ENCODE results near the gene TXNDC11.

Gene TXNDC11

DNA sequence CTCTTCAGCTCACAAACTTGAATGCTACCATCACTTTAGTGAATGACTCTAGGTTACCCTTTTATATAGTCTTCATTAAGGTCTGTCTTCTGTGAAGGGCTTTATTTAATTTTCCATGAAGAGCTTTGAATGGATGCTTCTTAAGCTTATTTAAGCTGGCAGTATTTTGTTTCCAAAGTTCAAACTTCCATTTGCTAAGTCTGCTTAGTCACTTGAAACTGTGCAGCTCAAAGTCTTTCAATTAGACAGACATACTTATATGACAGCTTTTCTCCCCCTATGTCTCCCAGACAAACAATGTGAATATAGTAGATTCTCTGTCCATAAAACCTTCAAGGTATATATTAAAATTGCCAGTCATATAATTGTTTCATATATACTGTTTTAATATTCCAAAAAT, 23.5 kb downstream of the TXNDC11 start:
- no peak for DNase-seq (ENCODE audit: low read depth)

- DNase-seq (ENCODE audit: low read depth), result no peak
These were observed 24.8 kb downstream of the TXNDC11 start for GRCh38 chr16:11717811-11718210.

DNA sequence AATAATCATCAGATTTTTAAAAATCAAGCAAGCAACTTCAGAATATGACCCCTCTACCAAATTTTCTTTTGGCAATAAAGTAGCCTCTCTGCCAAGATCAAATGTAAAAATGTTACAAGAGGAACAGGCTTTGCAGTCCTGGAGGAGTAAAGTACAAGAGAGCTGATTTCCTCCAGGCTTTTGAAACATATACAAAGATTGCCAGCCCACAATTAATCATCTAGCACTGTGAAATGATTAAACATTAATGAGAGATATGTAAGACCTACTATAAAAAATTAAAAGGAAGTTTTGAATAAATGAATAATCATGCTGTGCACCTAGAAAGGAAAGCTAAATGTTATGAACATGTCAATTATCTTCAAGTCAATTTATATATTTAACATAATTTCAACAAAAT, 26.3 kb downstream of the TXNDC11 start:
- DNase-seq (ENCODE audit: low read depth), result no peak

DNA sequence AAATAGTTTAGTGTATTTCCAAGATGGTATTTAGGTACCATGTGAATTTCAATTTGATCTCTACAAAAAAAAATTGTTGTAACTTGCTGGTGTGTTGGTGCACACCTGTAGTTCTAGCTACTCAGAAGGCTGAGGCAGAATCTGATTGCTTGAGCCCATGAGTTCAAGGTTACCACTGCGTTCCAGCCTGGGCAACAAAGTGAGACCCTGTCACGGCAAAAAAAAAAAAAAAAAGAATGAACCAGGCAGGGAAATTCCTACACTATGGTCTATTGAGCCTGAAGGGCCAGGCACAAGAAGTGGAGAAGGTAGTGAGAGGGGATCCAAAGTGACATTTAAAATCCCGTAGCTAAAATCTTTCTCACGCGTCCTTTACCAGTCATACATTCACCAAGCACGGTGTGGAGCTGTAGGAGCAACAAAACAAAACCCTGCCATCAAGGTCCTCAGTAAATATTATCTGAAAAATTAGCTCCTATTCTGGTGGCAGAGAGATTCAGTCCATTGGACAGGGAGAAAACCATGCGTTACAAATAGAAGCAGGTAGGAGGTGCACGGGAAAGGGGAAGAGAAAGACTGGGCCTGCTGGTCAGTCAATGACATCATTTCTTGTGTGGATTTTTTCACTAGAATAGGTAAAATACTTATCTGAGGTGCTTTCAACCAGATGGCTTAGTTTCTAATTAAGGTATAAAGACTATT, 27.3 kb downstream of the TXNDC11 start:
- no peak for DNase-seq (ENCODE audit: low read depth)

GRCh38 chr16:11712122-11712521, 30.5 kb downstream of the TXNDC11 start:
- no peak for DNase-seq (ENCODE audit: low read depth)

DNA sequence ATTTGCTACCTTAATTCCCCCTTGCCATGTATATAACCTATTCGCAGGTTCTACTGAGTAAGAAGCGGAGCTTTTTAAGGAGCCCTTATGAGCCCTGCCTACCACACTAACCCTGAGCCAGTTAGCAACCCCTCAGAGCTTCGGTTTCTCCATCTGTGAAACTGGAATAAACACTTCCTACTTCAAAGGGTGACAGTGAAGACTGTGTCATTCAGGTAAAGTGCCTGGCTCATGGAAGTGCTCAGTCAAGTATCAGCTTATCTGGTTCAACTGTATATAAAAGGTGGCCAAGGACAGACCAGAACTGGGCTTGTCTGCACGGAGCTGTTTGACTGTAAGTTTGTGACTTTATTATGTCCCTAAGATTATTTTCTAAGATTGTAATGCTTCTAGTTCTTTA, 31.0 kb downstream of the TXNDC11 start:
- no peak for DNase-seq (ENCODE audit: low read depth)

DNA sequence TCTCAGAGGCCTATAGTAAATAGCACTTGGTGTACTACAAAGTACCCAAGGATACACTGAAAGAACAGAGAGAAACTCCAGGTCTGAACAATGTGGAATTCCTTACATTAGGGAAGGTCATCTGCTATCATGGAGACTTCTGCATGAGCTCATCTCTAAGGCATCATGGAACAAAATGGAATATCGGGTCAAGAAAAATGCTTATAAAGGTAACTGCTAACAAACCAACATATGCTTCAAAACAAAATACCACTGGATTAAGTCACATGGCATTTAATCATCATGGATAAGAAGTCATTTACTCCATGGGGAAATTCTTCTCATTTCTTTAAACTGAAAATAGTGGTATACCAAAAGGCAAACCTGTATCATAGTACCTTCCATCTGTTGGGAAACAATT, 34.2 kb downstream of the TXNDC11 start:
- DNase-seq (ENCODE audit: low read depth), result no peak

DNA sequence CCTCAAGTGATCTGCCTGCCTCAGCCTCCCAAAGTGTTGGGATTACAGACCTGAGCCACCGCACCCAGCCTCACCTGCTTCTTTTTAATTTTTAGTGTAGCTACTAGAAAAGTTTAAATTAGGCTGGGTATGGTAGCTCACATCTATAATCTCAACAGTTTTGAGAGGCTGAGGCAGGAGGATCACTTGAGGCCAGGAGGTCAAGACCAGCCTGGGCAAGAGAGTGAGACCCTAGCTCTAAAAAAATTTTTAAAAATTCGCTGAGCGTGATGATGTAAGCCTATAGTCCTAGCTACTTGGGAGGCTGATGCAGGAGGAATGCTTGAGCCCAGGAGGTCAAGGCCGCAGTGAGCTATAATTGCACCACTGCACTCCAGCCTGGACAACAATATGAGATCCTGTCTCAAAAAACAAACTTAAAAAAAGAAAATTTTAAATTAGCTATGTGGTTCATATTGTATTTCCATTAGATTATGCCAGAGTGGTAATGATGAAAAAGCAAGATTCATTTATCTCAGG, 34.9 kb downstream of the TXNDC11 start:
- no peak for DNase-seq (ENCODE audit: low read depth)

DNA sequence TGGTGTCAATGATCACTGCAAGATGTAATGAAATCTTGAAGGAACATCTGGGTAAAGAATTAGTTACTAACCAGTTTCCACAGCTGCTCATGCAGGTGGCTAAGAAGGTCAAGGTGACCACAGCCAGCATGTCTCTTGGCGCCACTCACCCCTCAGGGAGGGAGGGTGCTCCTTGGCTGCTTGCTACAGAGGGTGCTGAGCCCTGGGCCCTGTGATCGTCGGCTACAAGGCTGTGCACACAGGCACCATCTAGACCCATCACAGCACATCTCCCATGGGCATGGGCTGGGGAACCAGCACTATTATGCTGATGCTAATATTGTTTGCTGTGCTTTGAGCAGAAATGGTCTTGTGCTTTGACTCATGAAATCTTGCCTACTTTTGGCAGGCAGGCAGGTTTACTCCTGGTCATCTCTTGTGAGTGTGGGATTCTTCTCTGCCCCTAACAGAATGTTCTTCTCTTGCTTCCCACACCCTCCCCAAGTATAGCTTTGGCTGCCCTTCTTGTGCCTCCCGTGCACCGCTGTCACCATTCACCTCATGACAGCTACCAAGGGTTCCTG, 36.4 kb downstream of the TXNDC11 start:
- no peak for DNase-seq (ENCODE audit: low read depth)

DNA sequence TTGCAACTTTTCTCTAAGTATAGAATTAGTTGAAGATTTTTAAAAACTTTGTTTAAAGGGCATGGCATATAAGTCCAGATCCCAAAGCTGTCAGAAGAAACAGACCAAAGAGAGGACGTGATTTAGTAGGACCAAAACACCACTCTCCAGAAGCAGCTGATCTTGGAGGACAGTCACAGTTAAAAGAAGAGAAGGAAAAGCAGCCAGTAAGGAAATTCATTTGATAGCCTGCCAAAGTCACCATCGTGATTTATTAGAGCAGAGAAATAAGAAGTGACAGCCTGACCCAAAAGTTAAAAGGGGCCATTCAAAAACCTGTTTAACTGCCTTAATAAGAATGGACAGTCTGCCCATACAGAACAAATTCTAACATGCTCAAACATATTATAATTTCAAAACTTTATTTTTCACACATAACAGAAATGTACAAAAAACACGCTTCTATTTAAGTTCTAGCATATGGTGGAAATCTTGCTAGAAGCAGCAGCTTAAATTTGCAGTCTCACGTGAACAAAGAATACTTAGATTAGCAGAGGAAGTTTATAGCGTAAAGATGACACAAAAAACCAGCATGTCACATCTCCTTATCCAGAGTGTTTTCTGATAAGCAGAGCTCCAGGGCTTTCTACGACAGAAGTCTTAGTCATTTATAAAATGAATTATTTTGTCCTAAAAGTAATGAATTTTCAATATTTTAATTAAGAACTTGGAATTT, 37.2 kb downstream of the TXNDC11 start:
- DNase-seq (ENCODE audit: low read depth), result no peak

GRCh38 chr16:11700264-11701029, 42.2 kb downstream of the TXNDC11 start:
- DNase-seq (ENCODE audit: low read depth), result no peak

- DNase-seq (ENCODE audit: low read depth), result no peak
These were observed 43.3 kb downstream of the TXNDC11 start for GRCh38 chr16:11699234-11699894.

GRCh38 chr16:11698271-11698689, 44.4 kb downstream of the TXNDC11 start:
- DNase-seq (ENCODE audit: low read depth), result no peak

DNA sequence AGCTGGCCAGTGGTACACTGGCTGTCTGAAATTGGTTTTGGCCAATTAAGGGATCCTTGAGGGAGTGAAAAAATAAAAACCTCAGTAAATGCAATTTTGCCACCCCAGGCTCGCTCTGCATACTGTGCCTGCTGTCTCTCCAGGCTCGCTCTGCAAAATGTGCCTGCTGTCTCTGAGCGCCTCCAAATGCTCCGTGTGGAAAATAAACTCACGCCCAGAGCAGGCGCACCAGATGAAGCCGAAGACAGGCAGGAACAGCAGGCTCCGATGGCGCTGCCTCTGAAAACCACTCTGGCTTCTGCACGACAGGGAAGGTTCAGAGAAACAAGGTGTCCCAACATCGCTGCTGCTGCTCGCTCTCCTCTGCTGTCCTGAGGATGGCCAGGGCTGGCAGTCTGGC, 45.3 kb downstream of the TXNDC11 start:
- DNase-seq (ENCODE audit: low read depth), result no peak

DNA sequence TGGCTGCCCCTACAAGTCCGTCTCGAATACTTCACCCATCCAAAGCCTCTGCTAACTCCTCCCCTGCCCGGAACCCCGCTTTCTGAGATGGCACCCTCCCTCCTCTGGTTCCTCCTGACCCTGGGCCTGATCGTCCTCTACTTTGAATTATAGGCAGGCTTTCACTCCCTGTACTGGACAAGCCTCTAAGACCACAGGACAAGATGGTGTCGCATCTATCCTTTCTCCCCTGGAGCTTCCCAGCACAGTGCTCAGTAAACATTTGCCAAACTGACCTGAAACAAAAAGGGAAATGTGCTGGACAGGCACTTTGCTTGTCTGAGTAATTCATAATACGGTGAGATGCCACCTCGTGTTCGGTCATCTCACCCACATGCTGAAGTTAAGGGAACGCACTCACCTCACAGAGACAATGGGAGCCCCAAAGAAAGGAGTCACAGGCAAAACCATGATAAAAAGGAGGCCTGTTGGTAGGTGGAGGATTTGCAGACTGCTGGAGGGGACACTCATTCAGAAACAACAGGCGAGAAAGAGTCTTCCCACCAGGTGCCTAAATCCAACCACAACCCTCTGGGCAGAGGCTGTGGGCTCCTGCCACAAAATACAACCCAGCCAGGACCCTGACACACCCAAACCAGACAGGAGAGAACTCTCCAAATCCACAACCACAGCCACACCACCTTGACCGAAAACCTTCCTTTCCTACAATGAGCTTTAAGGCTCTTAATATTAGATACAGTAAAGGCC, 46.2 kb downstream of the TXNDC11 start:
- no peak for DNase-seq (ENCODE audit: low read depth)

DNA sequence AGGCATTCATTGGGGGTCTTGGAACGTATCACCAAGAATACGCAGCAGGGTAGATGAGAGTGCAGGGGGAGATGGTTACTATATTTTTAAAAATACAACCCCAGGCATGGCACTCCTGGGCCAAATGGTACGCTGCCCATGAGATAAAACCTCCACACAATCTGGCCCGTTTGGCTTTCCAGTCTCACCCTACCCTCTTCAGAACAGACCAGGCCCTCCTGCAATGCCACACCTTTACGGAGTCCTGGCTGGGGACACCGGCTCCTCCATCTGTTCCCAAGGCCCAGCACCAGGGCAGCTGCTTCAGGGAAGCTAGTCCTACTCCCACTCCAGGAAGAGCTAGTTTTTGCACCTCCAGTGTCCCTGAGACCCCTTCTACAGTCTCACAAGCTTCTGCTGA, 50.0 kb downstream of the TXNDC11 start:
- no peak for DNase-seq (ENCODE audit: low read depth)

- no peak for DNase-seq (ENCODE audit: low read depth)
These were observed 50.5 kb downstream of the TXNDC11 start for GRCh38 chr16:11692171-11692570.

- DNase-seq (ENCODE audit: low read depth), result no peak
These were observed 50.9 kb downstream of the TXNDC11 start for GRCh38 chr16:11691771-11692170.

DNA sequence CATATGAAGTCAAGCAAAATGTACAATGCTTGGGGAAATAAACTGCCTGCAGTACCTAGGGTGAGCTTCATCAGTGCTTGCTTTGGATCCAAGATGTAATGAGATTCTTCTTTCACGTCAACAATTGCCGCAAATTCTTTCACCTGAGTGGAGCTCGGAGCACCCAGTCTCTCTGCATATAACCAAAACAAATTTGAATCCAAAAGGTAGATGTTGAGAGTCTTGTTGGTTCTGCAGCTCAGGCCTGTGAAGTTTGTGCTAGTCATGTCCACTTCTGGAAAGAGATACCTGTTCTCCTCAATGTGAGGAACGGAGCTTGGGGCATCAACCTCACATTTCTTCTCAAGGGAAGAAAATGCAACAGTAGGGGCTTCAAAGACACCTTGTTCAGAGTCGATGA, 51.4 kb downstream of the TXNDC11 start:
- no peak for DNase-seq (ENCODE audit: low read depth)

DNA sequence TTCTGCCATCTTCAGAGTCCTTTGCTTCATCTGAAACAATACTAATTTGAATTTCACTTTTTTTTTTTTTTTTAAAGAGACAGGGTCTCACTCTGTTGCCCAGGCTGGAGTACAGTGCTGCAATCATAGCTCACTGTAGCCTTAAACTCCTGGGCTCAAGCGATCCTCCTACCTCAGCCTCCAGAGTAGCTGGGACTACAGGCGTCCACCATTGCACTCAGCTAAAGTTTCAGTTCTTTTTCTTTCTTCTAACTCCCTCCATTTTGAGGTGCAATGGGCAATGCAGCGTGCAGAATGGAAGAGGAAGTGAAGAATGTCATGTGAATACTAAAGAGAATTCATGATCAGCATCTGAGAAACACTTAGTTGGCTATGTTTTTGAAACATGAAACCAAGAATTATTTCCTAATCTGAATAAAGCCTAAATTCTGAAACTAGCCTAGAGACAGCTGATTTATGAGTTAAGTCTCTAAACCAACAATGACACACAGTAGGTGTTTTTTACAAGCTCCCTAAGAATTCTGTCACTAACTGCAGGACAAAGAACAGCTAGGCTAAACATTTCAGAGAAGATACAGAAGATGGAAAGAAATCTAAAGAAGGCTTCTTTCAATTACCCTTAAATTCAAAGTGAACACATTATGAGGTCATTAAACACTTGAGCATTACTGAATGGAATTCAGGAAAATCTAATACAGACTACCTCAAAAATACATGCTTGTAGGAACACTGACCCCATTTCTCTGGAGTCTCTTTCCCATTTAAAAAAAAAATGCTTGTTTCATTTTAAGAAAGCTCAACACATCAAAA, 53.4 kb downstream of the TXNDC11 start:
- no peak for DNase-seq (ENCODE audit: low read depth)
